Measurements from ENCODE around the gene BOD1.
A peak's percentile ranks its signal among the peaks of the same experiment; 100 is the strongest.

The BOD1 gene

DNA sequence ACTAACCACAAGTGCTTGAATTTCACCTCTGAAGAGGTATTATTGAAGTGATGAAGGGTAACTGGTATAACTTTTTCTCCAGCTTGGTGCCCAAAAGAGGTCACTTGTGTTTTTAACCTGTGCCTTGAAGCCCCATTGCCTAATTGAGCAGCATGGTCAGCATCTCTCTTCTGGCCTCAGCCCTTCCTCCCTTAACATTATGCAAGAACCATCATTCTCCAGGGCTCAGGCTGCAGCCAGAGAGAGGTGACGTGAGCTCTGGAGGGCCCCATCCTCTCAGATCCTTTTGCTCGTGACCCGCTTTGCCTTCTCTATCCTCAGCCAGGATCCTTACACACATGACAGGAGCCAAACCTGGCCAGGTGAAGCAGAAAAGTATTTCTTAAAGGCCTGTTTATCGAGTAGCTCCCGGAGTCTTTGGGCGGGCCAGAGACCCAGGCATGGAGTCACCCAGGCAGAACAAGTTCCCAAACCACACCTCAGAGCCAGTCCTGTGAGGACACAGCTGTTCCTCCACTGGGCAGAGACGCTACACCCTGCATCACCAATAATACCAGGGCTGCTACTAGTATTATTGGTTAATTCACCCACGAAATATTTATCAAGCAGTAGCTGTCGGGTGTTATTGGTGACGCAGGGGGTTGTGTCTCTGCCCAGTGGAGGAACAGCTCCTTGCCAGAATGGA, 29.6 kb upstream of the BOD1 start:
- no peak overlapping the region for H3K4me3 ChIP-seq (ENCODE audit: low read depth, low read length)
- TF ChIP-seq, protein P1, sequence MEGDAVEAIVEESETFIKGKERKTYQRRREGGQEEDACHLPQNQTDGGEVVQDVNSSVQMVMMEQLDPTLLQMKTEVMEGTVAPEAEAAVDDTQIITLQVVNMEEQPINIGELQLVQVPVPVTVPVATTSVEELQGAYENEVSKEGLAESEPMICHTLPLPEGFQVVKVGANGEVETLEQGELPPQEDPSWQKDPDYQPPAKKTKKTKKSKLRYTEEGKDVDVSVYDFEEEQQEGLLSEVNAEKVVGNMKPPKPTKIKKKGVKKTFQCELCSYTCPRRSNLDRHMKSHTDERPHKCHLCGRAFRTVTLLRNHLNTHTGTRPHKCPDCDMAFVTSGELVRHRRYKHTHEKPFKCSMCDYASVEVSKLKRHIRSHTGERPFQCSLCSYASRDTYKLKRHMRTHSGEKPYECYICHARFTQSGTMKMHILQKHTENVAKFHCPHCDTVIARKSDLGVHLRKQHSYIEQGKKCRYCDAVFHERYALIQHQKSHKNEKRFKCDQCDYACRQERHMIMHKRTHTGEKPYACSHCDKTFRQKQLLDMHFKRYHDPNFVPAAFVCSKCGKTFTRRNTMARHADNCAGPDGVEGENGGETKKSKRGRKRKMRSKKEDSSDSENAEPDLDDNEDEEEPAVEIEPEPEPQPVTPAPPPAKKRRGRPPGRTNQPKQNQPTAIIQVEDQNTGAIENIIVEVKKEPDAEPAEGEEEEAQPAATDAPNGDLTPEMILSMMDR (conservative IDR thresholded peaks at IDR 0.05; ENCODE audit: low read depth, low read length), result no peak
- DNase-seq (ENCODE audit: low read depth), result no peak

DNA sequence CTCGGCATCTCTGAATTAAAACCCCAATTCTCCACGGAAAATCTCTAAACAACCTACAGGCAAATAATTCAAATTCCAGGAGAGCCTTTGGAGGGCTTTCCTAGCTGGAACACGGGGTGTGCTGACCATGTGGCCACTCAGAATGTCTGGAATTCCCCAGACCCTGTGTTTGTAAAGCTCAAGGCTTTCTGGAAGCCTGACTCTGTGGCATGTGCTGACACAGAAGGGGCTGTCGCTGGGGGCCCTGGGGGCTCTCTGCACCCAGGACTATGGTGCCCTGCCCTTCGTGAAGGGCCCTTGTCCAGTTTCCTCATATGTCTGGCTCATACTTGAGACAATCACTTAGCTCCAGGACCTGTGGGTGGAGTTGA, 29.0 kb upstream of the BOD1 start:
- no peak overlapping the region for H3K4me3 ChIP-seq (ENCODE audit: low read depth, low read length)
- DNase-seq (ENCODE audit: low read depth), result peak; percentile 71
- TF ChIP-seq, protein P1 (conservative IDR thresholded peaks at IDR 0.05; ENCODE audit: low read depth, low read length), result no peak

DNA sequence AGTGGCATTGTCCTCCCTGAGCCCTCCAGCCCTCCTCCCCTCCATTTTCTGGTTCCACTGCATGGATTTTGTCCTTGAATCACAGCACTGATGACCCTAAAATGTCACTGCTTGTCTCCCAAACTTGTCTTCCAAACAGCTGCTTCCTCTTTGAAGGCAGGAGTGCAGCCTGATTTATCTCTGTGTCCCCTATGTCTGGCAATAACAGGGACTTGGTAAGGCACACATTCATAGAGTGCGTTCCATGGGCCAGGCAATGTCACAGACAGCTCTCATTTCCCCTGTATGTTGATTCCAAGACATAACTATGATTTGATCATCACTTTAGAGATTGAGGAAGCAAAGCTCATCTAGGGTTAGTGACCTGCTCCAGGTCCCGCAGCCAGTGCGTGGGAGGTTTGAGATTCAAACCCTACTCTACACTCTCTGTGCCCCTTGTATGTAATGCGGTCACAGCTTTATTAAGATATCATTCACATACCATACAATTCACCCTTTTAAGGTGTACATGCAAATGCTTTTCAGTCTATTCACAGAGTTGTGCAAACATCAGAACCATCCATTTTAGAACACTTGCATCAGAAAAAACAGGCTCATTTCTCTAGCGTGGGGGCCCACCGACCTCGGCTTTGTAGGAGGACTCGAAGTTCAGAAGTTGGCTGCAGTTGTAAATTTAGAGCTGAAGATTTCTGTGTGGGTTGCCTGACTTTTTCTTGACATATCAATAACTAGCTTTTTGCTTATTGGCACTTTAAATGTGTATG, 28.4 kb upstream of the BOD1 start:
- TF ChIP-seq, protein P1 (conservative IDR thresholded peaks at IDR 0.05; ENCODE audit: low read depth, low read length), result no peak
- no peak for DNase-seq (ENCODE audit: low read depth)

DNA sequence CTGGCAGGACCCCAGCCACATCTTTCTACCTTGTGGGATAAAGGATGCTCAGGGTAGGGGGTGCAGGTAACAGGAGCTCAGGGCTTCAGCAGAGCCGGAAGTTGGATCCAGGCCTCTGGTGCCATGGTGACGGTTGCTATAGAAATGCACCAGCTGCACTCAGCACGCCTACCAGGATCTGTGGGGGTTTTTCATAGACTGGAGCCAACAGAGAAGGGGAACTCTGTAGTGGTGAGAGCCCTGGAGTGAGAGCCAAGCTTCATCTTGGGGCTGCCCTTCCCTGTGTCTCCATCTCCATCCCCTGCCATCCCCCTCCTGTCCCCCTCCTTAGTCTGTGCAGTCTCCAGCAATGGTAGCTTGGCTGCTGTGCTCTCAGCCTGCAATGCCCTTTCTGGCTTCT, 27.5 kb upstream of the BOD1 start:
- peak; percentile 31 for DNase-seq (ENCODE audit: low read depth)
- no peak overlapping the region for H3K4me3 ChIP-seq (ENCODE audit: low read depth, low read length)

More for the DNA sequence above, 28.4 kb upstream of the BOD1 start:
- no peak overlapping the region for H3K4me3 ChIP-seq (ENCODE audit: low read depth, low read length)

DNA sequence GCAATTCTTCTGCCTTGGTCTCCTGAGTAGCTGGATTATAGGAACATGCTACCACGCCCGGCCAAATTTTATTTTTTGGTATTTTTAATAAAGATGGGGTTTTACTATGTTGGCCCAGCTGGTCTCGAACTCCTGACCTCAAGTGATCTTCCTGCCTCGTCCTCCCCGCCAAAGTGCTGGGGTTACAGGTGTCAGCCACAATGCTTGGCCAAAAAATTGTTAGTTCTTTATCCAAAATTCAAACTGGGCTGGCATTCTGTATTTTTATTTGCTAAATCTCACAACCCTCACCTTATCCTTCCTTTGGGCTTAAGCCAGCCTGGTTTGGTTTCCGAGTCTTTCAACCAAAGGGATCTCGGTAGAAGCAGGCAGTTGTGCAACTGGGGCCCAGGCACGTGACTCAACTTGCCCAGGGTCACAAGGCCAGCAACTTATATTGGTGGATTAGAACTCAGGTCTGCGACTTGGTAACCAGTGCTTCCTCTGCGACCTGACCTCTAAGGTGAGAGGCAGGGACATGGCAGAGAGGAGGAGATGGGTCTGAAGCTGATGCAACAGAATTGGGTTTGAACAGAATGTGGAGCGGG, 26.5 kb upstream of the BOD1 start:
- DNase-seq (ENCODE audit: low read depth), result no peak
- TF ChIP-seq, protein P1 (conservative IDR thresholded peaks at IDR 0.05; ENCODE audit: low read depth, low read length), result no peak
- H3K4me3 ChIP-seq (ENCODE audit: low read depth, low read length), result no peak overlapping the region

More for the DNA sequence above, 27.5 kb upstream of the BOD1 start:
- TF ChIP-seq, protein P1 (conservative IDR thresholded peaks at IDR 0.05; ENCODE audit: low read depth, low read length), result no peak

DNA sequence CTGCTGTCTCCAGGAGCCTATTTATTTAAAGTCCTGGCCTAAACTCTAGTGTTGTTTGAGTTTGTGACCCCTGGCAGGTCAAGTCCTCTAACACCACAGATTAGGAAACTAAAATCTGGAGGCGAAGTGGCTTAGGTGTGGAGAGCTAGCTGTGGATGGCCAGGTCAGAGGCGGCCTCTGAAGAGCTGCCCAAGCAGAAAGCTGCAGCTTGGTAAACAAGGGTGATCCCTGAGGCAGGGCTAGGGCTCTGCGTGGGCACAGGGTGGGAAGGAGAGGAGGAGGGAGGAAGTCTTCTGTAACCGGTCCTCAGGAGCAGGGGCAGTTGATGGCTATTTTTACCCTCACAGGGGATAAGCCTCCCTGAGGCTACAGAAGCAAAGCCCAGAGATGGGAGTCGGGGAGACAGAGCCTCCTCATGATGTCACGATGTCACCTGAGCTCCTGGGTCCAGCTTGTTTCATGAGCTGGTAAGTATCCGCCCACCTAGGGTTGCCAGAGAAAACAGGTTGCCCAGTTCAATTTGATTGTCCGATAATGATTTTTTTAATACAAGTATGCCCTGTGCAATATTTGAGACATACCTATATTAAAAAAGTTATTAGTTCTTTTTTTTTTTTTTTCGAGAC, 25.9 kb upstream of the BOD1 start:
- DNase-seq (ENCODE audit: low read depth), result no peak
- TF ChIP-seq, protein P1 (conservative IDR thresholded peaks at IDR 0.05; ENCODE audit: low read depth, low read length), result no peak
- H3K4me3 ChIP-seq (ENCODE audit: low read depth, low read length), result no peak overlapping the region
